Vagina (tissue), 2 donors: ENCODE measurements around the gene ANO6.

Source experiments
- CTCF ChIP-seq, 3 experiments: fragments of 450-650 bp in 2 of 3; fragments of 200-600 bp in 1 of 3; sonication (generic) in 1 of 3; IDR thresholded peaks; one replicate each; pipeline ENCODE4 v1.5.1; 2017 to 2019; ENCODE audit warnings: antibody characterized with exemption in 3 of 3, mild to moderate bottlenecking in 2 of 3, moderate library complexity in 2 of 3
- POLR2A ChIP-seq, 2 donors: fragments of 450-650 bp; IDR thresholded peaks; one replicate each; pipeline ENCODE4 v1.6.1; 2017; ENCODE audit warnings: antibody characterized with exemption in 2 of 2, mild to moderate bottlenecking in 2 of 2, moderate library complexity in 2 of 2

GRCh38 chr12:45312012-45312411 lies 96.1 kb downstream of the ANO6 start:
- TF ChIP-seq CTCF (IDR thresholded peaks at IDR 0.05) (no peak), POLR2A (IDR thresholded peaks at IDR 0.05) (no peak)
